Osteoblast (primary cell): ENCODE measurements around the gene AGO1. TPM values are rescaled to one million over a fixed set of nuclear protein-coding genes. Genes with fewer than 3 reads are reported as not detected.

Experiments
- DNase-seq: peaks from one replicate; pipeline ENCODE4 v3.0.0; 2011; ENCODE audit warnings: low spot score, mixed read lengths; ENCODE audit not compliant: insufficient read length; ENCODE audit errors: missing footprints
- H2AFZ ChIP-seq: 2 replicates; pipeline ENCODE4 v1.6.0; 2011; ENCODE audit warnings: mild to moderate bottlenecking, low read length
- H3K27ac ChIP-seq: 2 replicates; pipeline ENCODE4 v1.5.1; 2011; ENCODE audit warnings: mild to moderate bottlenecking, low read depth, low read length, moderate library complexity
- H3K27me3 ChIP-seq: 2 replicates; pipeline ENCODE4 v1.6.0; 2012; ENCODE audit warnings: mild to moderate bottlenecking, control low read depth, inconsistent platforms, low read length, moderate library complexity; ENCODE audit not compliant: insufficient read depth
- H3K36me3 ChIP-seq: 2 replicates; pipeline ENCODE4 v1.5.1; 2011; ENCODE audit warnings: mild to moderate bottlenecking, low read length, control low read depth, moderate library complexity; ENCODE audit not compliant: insufficient read depth
- H3K4me1 ChIP-seq: 2 replicates; pipeline ENCODE4 v1.5.1; 2011; ENCODE audit warnings: mild to moderate bottlenecking, low read length, control low read depth, moderate library complexity; ENCODE audit not compliant: insufficient read depth
- H3K4me2 ChIP-seq: 2 replicates; pipeline ENCODE4 v1.6.0; 2011; ENCODE audit warnings: mild to moderate bottlenecking, low read length; ENCODE audit not compliant: insufficient read depth
- H3K4me3 ChIP-seq: fragments of 200-600 bp; sonication (generic); 3 replicates; pipeline ENCODE4 v1.5.1; 2012; ENCODE audit warnings: mild to moderate bottlenecking, low read length, inconsistent platforms; ENCODE audit not compliant: insufficient read depth
- H3K79me2 ChIP-seq: 2 replicates; pipeline ENCODE4 v1.6.0; 2012; ENCODE audit warnings: mild to moderate bottlenecking, low read length, control low read depth, inconsistent platforms; ENCODE audit not compliant: insufficient read depth
- H3K9me3 ChIP-seq: 2 replicates; pipeline ENCODE4 v1.5.1; 2011; ENCODE audit warnings: low read depth, low read length, control low read depth
- H4K20me1 ChIP-seq: 2 replicates; pipeline ENCODE4 v1.6.0; 2012; ENCODE audit warnings: mild to moderate bottlenecking, low read length, control low read depth; ENCODE audit not compliant: insufficient read depth
- total RNA-seq: library from RNA; depleted of rRNA; stranded (reverse); fragments of >200 nt; gene quantifications from 2 replicates; pipeline ENCODE4 v1.2.3, GENCODE V29; 2012
- TF ChIP-seq, protein P1 (sequence below): IDR thresholded peaks from 2 replicates; pipeline ENCODE4 v1.5.1; 2011; ENCODE audit warnings: mild to moderate bottlenecking, low read depth, low read length, moderate library complexity; ENCODE audit errors: extremely low read depth

Gene AGO1
- total RNA-seq: 20.6 and 21.8 TPM in 2 replicates

DNA sequence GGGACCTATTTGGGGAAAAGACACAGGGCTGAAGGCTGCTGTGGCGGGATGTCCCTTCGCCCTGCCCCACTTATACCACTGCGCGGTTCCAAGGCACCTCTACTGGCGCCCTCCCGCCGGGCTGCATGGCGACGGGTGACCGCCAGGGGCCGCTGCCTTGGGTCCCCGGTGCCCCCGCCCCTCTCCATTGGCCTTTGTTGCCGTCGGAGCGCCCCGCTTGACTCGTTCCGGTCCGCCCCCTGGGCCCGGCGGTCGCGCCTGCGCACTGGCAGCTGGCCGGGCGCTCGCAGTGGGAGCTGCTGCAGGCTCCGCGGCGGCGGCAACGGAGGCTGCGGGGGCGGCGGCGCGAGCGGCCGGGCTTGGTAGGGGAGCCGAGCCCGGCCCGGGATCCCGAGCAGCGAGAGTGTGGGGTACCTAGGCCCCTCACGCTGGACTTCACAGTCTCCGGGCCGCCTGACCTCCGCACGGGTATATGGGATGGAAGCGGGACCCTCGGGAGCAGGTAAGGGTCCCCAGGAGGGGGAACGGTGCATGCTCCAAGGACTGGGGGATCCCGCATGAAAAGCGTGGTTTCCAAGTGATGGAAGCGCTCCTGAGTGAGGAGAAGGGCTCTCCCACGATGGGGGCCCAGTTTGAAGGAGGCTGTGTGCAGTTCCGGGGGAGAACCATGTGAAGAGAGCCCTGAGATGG lies at the start of gene AGO1:
Gene AGO1 (plus strand): TSS at position 265 of the 690 bp plus-strand sequence. CDS start 213 bp downstream, at position 478.
- Histone ChIP-seq H3K9me3 (no peaks in the 10 kb centered on the region), H2AFZ (peak within 1 kb of the TSS; percentile 93), H3K4me3 (peak within 1 kb of the TSS; percentile 100), H3K27me3 (no peaks in the 10 kb centered on the region), H3K79me2 (peaks cover 33% of the 10 kb centered on the region), H3K4me1 (peaks cover 4% of the 10 kb centered on the region), H3K36me3 (no peaks in the 10 kb centered on the region), H4K20me1 (peaks cover 26% of the 10 kb centered on the region), H3K27ac (peak within 1 kb of the TSS; percentile 66), H3K4me2 (peak within 1 kb of the TSS; percentile 97)
- DNase-seq: peak; percentile 100
- TF ChIP-seq, protein P1, sequence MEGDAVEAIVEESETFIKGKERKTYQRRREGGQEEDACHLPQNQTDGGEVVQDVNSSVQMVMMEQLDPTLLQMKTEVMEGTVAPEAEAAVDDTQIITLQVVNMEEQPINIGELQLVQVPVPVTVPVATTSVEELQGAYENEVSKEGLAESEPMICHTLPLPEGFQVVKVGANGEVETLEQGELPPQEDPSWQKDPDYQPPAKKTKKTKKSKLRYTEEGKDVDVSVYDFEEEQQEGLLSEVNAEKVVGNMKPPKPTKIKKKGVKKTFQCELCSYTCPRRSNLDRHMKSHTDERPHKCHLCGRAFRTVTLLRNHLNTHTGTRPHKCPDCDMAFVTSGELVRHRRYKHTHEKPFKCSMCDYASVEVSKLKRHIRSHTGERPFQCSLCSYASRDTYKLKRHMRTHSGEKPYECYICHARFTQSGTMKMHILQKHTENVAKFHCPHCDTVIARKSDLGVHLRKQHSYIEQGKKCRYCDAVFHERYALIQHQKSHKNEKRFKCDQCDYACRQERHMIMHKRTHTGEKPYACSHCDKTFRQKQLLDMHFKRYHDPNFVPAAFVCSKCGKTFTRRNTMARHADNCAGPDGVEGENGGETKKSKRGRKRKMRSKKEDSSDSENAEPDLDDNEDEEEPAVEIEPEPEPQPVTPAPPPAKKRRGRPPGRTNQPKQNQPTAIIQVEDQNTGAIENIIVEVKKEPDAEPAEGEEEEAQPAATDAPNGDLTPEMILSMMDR: peak; percentile 79

- TF ChIP-seq, protein P1: no peak
- Histone ChIP-seq H4K20me1 (no peaks in the 10 kb centered on the region), H3K4me2 (no peak overlapping the region), H3K4me1 (no peaks in the 10 kb centered on the region), H3K36me3 (peaks cover 48% of the 10 kb centered on the region), H3K27ac (no peak overlapping the region), H3K27me3 (no peaks in the 10 kb centered on the region), H3K79me2 (no peaks in the 10 kb centered on the region), H2AFZ (no peak overlapping the region), H3K4me3 (no peak overlapping the region), H3K9me3 (no peaks in the 10 kb centered on the region)
- DNase-seq: no peak
Observed at GRCh38 chr1:35833395-35833794, 49.6 kb upstream of the AGO1 start.

DNA sequence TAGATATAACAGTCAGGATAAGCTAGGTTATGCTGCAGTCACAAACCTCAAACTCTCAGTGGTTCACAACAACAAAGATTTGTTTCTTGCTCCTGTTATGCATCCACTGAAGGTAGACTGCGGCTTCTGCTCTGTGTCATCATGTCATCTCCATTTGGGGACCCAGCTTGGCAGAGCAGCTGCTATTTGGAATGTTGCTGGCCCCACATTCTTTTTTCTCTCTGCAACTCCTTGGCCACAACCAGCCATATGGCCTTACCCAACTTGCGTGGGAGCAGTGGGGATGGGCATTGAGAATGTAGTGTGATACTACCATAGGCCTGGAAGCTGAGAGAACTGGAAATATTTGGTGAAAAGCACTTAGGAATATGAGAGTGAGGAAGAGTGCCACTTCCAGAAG lies 48.8 kb upstream of the AGO1 start:
- Histone ChIP-seq H3K4me3 (no peak overlapping the region), H3K79me2 (no peaks in the 10 kb centered on the region), H2AFZ (no peak overlapping the region), H3K36me3 (peaks cover 48% of the 10 kb centered on the region), H3K4me2 (no peak overlapping the region), H3K4me1 (no peaks in the 10 kb centered on the region), H3K27ac (no peak overlapping the region), H3K9me3 (no peaks in the 10 kb centered on the region), H4K20me1 (no peaks in the 10 kb centered on the region), H3K27me3 (no peaks in the 10 kb centered on the region)
- TF ChIP-seq, protein P1: no peak
- DNase-seq: no peak

DNA sequence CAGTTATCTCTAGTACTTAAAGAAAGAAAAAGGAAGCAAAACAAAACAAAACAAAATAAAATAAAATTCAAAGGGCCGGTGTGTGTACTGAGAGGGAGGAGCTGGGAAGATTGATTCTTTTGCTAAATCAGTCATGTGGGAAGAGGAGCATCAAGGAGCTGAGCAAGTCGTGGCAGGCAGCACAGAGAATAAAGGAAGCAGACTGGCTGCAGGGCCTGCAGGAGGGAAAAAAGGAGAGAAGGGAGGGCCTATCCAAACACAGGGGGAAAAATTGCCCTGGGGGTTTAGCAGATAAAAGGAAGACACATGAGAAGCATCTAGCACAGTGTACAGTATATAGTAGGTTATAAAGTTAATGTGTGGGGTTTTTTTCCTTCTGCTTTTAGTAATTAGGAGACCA lies 47.6 kb upstream of the AGO1 start:
- Histone ChIP-seq H3K79me2 (no peaks in the 10 kb centered on the region), H3K9me3 (no peaks in the 10 kb centered on the region), H3K36me3 (peaks cover 48% of the 10 kb centered on the region), H4K20me1 (no peaks in the 10 kb centered on the region), H3K4me1 (no peaks in the 10 kb centered on the region), H3K27ac (no peak overlapping the region), H3K4me3 (no peak overlapping the region), H3K4me2 (no peak overlapping the region), H2AFZ (no peak overlapping the region), H3K27me3 (no peaks in the 10 kb centered on the region)
- no peak for DNase-seq
- TF ChIP-seq, protein P1: no peak
